PC-9 (cell line): ENCODE results near the gene UQCR10.

Source experiments
- CTCF ChIP-seq: fragments of 200-600 bp; sonication (generic); conservative IDR thresholded peaks from 2 replicates; pipeline ENCODE4 v1.6.1; 2017; ENCODE audit warnings: mixed run types, antibody characterized with exemption, mild to moderate bottlenecking, moderate library complexity
- EZH2 ChIP-seq: fragments of 200-600 bp; sonication (generic); IDR thresholded peaks from 2 replicates; pipeline ENCODE4 v1.8.0; 2017; ENCODE audit warnings: antibody characterized with exemption, low read depth

- TF ChIP-seq CTCF (no peak), EZH2 (no peak)
Measured at GRCh38 chr22:29734406-29734805, 32.8 kb upstream of the UQCR10 start.
